ENCODE measurements around the gene ZNF514.
"Not testable (repeated sequence)": the region's sequence is repeated elsewhere in the genome, so short reads cannot be mapped to it uniquely, and the experiment has no call there.

ZNF514 gene

GRCh38 chr2:95159690-95160449 lies at the start of gene ZNF514:
Gene ZNF514, minus strand, starts transcription at chr2:95159848. Its CDS starts 6,595 bp downstream, at chr2:95153253.
- Histone ChIP-seq H3K4me3 (ENCODE audit: low read length in 2 of 2) (peak within 1 kb of the TSS; percentile 90 to 91), H3K27ac (ENCODE audit: low read length) (peak within 1 kb of the TSS; percentile 80), H3K27me3 (ENCODE audit: control insufficient read depth in 1 of 2, insufficient read depth in 2 of 2, low read length in 2 of 2) (no peaks in the 10 kb centered on the region), H3K4me1 (ENCODE audit: control insufficient read depth, insufficient read depth, low read length) (peaks cover 23% of the 10 kb centered on the region), H3K36me3 (ENCODE audit: control insufficient read depth in 2 of 2, insufficient read depth in 2 of 2, low read length in 2 of 2) (peaks cover 9 to 17% of the 10 kb centered on the region in 2 donors), H3K9me3 (ENCODE audit: control insufficient read depth in 2 of 2, low read length in 2 of 2) (no peaks in the 10 kb centered on the region), H3K9ac (ENCODE audit: low read length in 2 of 2) (peak within 1 kb of the TSS; percentile 87 to 91)

GRCh38 chr2:95208106-95208505 lies 48.5 kb upstream of the ZNF514 start:
- Histone ChIP-seq H3K9ac (ENCODE audit: low read length in 2 of 2) (peak overlapping the region; percentile 80), H3K27ac (ENCODE audit: low read length) (peak overlapping the region; percentile 75), H3K9me3 (ENCODE audit: control insufficient read depth in 2 of 2, low read length in 2 of 2) (peaks cover 12 to 13% of the 10 kb centered on the region in 2 donors), H3K4me1 (ENCODE audit: control insufficient read depth, insufficient read depth, low read length) (peaks cover 16% of the 10 kb centered on the region), H3K4me3 (ENCODE audit: low read length in 2 of 2) (peak overlapping the region; percentile 89 to 93), H3K36me3 (ENCODE audit: control insufficient read depth in 2 of 2, insufficient read depth in 2 of 2, low read length in 2 of 2) (peaks cover 23 to 26% of the 10 kb centered on the region in 2 donors), H3K27me3 (ENCODE audit: control insufficient read depth in 1 of 2, insufficient read depth in 2 of 2, low read length in 2 of 2) (no peaks in the 10 kb centered on the region)

GRCh38 chr2:95207111-95207961 lies 47.7 kb upstream of the ZNF514 start, which contains the start of gene ZNF892:
Gene ZNF892, plus strand, starts transcription at chr2:95207521. Its CDS starts 295 bp downstream, at chr2:95207816.
- Histone ChIP-seq H3K4me3 (ENCODE audit: low read length in 2 of 2) (peak within 1 kb of the TSS; percentile 89 to 93), H3K9ac (ENCODE audit: low read length in 2 of 2) (peak within 1 kb of the TSS; percentile 80), H3K36me3 (ENCODE audit: control insufficient read depth in 2 of 2, insufficient read depth in 2 of 2, low read length in 2 of 2) (peaks cover 17 to 19% of the 10 kb centered on the region in 2 donors), H3K4me1 (ENCODE audit: control insufficient read depth, insufficient read depth, low read length) (peaks cover 16% of the 10 kb centered on the region), H3K27ac (ENCODE audit: low read length) (peak within 1 kb of the TSS; percentile 75), H3K27me3 (ENCODE audit: control insufficient read depth in 1 of 2, insufficient read depth in 2 of 2, low read length in 2 of 2) (no peaks in the 10 kb centered on the region), H3K9me3 (ENCODE audit: control insufficient read depth in 2 of 2, low read length in 2 of 2) (peaks cover 10 to 12% of the 10 kb centered on the region in 2 donors)

GRCh38 chr2:95206096-95206495 lies 46.4 kb upstream of the ZNF514 start:
- H3K9ac ChIP-seq (ENCODE audit: low read length in 2 of 2): no peak overlapping the region
- no peak overlapping the region for H3K27ac ChIP-seq (ENCODE audit: low read length)
- no peaks in the 10 kb centered on the region for H3K27me3 ChIP-seq (ENCODE audit: control insufficient read depth in 1 of 2, insufficient read depth in 2 of 2, low read length in 2 of 2)
- H3K4me1 ChIP-seq (ENCODE audit: control insufficient read depth, insufficient read depth, low read length): peaks cover 16% of the 10 kb centered on the region
- peaks cover 5 to 7% of the 10 kb centered on the region in 2 donors for H3K36me3 ChIP-seq (ENCODE audit: control insufficient read depth in 2 of 2, insufficient read depth in 2 of 2, low read length in 2 of 2)
- H3K9me3 ChIP-seq (ENCODE audit: control insufficient read depth in 2 of 2, low read length in 2 of 2): peaks cover 0 to 6% of the 10 kb centered on the region in 2 donors
- H3K4me3 ChIP-seq (ENCODE audit: low read length in 2 of 2): peak overlapping the region; percentile 27 to 89

GRCh38 chr2:95204396-95204795 lies 44.7 kb upstream of the ZNF514 start:
- peaks cover 16% of the 10 kb centered on the region for H3K4me1 ChIP-seq (ENCODE audit: control insufficient read depth, insufficient read depth, low read length)
- peaks cover 0 to 3% of the 10 kb centered on the region in 2 donors for H3K36me3 ChIP-seq (ENCODE audit: control insufficient read depth in 2 of 2, insufficient read depth in 2 of 2, low read length in 2 of 2)
- H3K9ac ChIP-seq (ENCODE audit: low read length in 2 of 2): no peak overlapping the region
- H3K27ac ChIP-seq (ENCODE audit: low read length): no peak overlapping the region
- H3K4me3 ChIP-seq (ENCODE audit: low read length in 2 of 2): no peak overlapping the region
- H3K27me3 ChIP-seq (ENCODE audit: control insufficient read depth in 1 of 2, insufficient read depth in 2 of 2, low read length in 2 of 2): no peaks in the 10 kb centered on the region
- peaks cover 0 to 3% of the 10 kb centered on the region in 2 donors for H3K9me3 ChIP-seq (ENCODE audit: control insufficient read depth in 2 of 2, low read length in 2 of 2)

GRCh38 chr2:95203911-95204310 lies 44.3 kb upstream of the ZNF514 start:
- Histone ChIP-seq H3K36me3 (ENCODE audit: control insufficient read depth in 2 of 2, insufficient read depth in 2 of 2, low read length in 2 of 2) (no peaks in the 10 kb centered on the region), H3K27me3 (ENCODE audit: control insufficient read depth in 1 of 2, insufficient read depth in 2 of 2, low read length in 2 of 2) (no peaks in the 10 kb centered on the region), H3K9me3 (ENCODE audit: control insufficient read depth in 2 of 2, low read length in 2 of 2) (no peaks in the 10 kb centered on the region), H3K9ac (ENCODE audit: low read length in 2 of 2) (no peak overlapping the region), H3K4me1 (ENCODE audit: control insufficient read depth, insufficient read depth, low read length) (peaks cover 16% of the 10 kb centered on the region), H3K4me3 (ENCODE audit: low read length in 2 of 2) (no peak overlapping the region), H3K27ac (ENCODE audit: low read length) (no peak overlapping the region)

- H3K36me3 ChIP-seq (ENCODE audit: control insufficient read depth in 2 of 2, insufficient read depth in 2 of 2, low read length in 2 of 2); H3K9me3 ChIP-seq (ENCODE audit: control insufficient read depth in 2 of 2, low read length in 2 of 2); H3K4me3 ChIP-seq (ENCODE audit: low read length in 2 of 2); H3K27me3 ChIP-seq (ENCODE audit: control insufficient read depth in 1 of 2, insufficient read depth in 2 of 2, low read length in 2 of 2); H3K27ac ChIP-seq (ENCODE audit: low read length); H3K4me1 ChIP-seq (ENCODE audit: control insufficient read depth, insufficient read depth, low read length); H3K9ac ChIP-seq (ENCODE audit: low read length in 2 of 2): not testable (repeated sequence)
These were observed 33.3 kb upstream of the ZNF514 start for GRCh38 chr2:95192956-95193355.

GRCh38 chr2:95185973-95186372 lies 26.3 kb upstream of the ZNF514 start:
- H3K27me3 ChIP-seq (ENCODE audit: control insufficient read depth in 1 of 2, insufficient read depth in 2 of 2, low read length in 2 of 2): no peaks in the 10 kb centered on the region
- peaks cover 21 to 22% of the 10 kb centered on the region in 2 donors for H3K36me3 ChIP-seq (ENCODE audit: control insufficient read depth in 2 of 2, insufficient read depth in 2 of 2, low read length in 2 of 2)
- no peak overlapping the region for H3K9ac ChIP-seq (ENCODE audit: low read length in 2 of 2)
- peaks cover 0 to 8% of the 10 kb centered on the region in 2 donors for H3K9me3 ChIP-seq (ENCODE audit: control insufficient read depth in 2 of 2, low read length in 2 of 2)
- no peak overlapping the region for H3K4me3 ChIP-seq (ENCODE audit: low read length in 2 of 2)
- no peak overlapping the region for H3K27ac ChIP-seq (ENCODE audit: low read length)
- H3K4me1 ChIP-seq (ENCODE audit: control insufficient read depth, insufficient read depth, low read length): no peaks in the 10 kb centered on the region

- Histone ChIP-seq H3K27me3 (ENCODE audit: control insufficient read depth in 1 of 2, insufficient read depth in 2 of 2, low read length in 2 of 2) (no peaks in the 10 kb centered on the region), H3K4me1 (ENCODE audit: control insufficient read depth, insufficient read depth, low read length) (no peaks in the 10 kb centered on the region), H3K27ac (ENCODE audit: low read length) (no peak overlapping the region), H3K36me3 (ENCODE audit: control insufficient read depth in 2 of 2, insufficient read depth in 2 of 2, low read length in 2 of 2) (peaks cover 25 to 27% of the 10 kb centered on the region in 2 donors), H3K9me3 (ENCODE audit: control insufficient read depth in 2 of 2, low read length in 2 of 2) (peaks cover 2 to 11% of the 10 kb centered on the region in 2 donors), H3K4me3 (ENCODE audit: low read length in 2 of 2) (no peak overlapping the region), H3K9ac (ENCODE audit: low read length in 2 of 2) (no peak overlapping the region)
These were observed 25.5 kb upstream of the ZNF514 start for GRCh38 chr2:95185197-95185596.

GRCh38 chr2:95181774-95182173 lies 22.1 kb upstream of the ZNF514 start:
- no peak overlapping the region for H3K27ac ChIP-seq (ENCODE audit: low read length)
- peaks cover 29 to 40% of the 10 kb centered on the region in 2 donors for H3K36me3 ChIP-seq (ENCODE audit: control insufficient read depth in 2 of 2, insufficient read depth in 2 of 2, low read length in 2 of 2)
- no peaks in the 10 kb centered on the region for H3K27me3 ChIP-seq (ENCODE audit: control insufficient read depth in 1 of 2, insufficient read depth in 2 of 2, low read length in 2 of 2)
- H3K9me3 ChIP-seq (ENCODE audit: control insufficient read depth in 2 of 2, low read length in 2 of 2): peaks cover 2 to 11% of the 10 kb centered on the region in 2 donors
- H3K9ac ChIP-seq (ENCODE audit: low read length in 2 of 2): no peak overlapping the region
- no peak overlapping the region for H3K4me3 ChIP-seq (ENCODE audit: low read length in 2 of 2)
- no peaks in the 10 kb centered on the region for H3K4me1 ChIP-seq (ENCODE audit: control insufficient read depth, insufficient read depth, low read length)
